NOMO-1 treated with DMSO at 0.1 percent for 48 hours (cell line): Measurements from ENCODE around the gene PCDHA7.
"Not testable (repeated sequence)": the region's sequence is repeated elsewhere in the genome, so short reads cannot be mapped to it uniquely, and the experiment has no call there.

Experiments
- DNase-seq: peaks from one replicate; lab custom pipeline; 2025; ENCODE audit not compliant: unreplicated experiment; lab: John Stamatoyannopoulos, UW

PCDHA7 gene, protein sequence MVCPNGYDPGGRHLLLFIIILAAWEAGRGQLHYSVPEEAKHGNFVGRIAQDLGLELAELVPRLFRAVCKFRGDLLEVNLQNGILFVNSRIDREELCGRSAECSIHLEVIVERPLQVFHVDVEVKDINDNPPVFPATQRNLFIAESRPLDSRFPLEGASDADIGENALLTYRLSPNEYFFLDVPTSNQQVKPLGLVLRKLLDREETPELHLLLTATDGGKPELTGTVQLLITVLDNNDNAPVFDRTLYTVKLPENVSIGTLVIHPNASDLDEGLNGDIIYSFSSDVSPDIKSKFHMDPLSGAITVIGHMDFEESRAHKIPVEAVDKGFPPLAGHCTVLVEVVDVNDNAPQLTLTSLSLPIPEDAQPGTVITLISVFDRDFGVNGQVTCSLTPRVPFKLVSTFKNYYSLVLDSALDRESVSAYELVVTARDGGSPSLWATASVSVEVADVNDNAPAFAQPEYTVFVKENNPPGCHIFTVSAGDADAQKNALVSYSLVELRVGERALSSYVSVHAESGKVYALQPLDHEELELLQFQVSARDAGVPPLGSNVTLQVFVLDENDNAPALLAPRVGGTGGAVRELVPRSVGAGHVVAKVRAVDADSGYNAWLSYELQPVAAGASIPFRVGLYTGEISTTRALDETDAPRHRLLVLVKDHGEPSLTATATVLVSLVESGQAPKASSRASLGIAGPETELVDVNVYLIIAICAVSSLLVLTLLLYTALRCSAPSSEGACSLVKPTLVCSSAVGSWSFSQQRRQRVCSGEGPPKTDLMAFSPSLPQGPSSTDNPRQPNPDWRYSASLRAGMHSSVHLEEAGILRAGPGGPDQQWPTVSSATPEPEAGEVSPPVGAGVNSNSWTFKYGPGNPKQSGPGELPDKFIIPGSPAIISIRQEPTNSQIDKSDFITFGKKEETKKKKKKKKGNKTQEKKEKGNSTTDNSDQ

DNA sequence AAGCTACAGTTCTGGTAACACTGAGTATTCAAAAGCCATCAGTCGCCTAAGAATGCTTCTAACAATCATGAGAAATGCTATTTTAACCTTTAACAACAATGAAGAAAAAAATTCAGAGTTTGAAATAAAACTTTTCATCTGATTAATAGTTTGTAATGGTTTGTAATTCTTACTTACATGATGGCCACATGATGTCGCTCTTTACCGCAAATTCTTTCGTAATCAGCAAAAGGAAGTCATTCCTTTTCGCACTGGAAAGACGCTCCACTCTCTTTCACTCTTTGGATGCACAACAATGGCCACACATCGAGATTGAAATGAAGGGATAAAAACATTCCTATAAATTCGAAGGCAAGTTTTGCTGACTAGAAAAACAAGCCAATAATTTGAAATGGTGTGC is at the start of gene PCDHA7:
Gene PCDHA7, plus strand, starts transcription at position 277 of the 400 bp plus-strand sequence. Its CDS starts 115 bp downstream, at position 392.
- no peak for DNase-seq

GRCh38 chr5:140785905-140786686 is 48.0 kb upstream of the PCDHA7 start, which contains the start of gene PCDHA1:
Gene PCDHA1, plus strand, starts transcription at chr5:140786140.
- DNase-seq, result peak; percentile 59

- DNase-seq, result not testable (repeated sequence)
Observed at GRCh38 chr5:140787422-140787821, 46.6 kb upstream of the PCDHA7 start.

- not testable (repeated sequence) for DNase-seq
Observed at GRCh38 chr5:140787849-140788504, 46.1 kb upstream of the PCDHA7 start.

DNA sequence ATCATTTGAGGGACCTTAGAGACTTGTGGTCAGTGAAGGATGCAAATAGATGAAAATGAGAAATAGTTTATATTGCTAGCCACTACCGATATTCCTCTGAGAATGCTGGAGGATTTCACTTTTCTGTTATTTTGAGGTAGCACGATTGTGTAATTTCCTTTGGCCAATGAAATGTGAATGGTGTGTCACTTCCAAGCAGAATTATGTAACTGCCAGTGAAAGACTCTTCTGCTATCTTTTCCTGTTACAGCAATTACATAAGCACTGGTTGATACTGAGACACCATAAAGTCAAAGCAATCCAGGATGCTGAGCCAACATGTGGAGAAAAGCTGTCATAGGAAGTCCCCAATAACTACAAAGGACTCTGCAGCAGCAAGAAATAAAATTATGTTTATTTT is 43.0 kb upstream of the PCDHA7 start:
- DNase-seq, result peak; percentile 75

DNA sequence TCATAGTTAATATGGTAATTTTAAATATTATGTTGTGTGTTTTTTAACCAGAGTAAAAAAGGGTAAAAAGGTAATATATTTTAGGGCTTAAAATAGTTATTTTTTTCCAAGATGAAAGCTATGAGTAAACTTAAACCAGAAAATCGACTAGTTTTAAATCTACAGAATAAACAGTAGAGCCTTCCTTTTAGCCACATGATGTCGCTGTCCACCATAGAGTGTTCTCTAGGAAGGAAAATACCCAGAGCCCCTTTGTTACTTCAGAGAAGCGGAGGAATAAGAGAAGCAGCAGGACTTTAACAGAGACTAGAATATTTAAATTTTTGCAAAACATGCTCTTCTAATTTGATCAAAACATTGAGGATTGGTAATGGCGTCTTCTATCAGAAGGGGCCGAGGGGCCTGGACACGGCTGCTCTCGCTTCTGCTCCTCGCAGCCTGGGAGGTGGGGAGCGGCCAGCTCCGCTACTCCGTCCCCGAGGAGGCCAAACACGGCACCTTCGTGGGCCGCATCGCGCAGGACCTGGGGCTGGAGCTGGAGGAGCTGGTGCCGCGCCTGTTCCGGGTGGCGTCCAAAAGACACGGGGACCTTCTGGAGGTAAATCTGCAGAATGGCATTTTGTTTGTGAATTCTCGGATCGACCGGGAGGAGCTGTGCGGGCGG is 39.3 kb upstream of the PCDHA7 start, which contains the start of gene PCDHA2:
Gene PCDHA2, plus strand, starts transcription at position 258 of the 664 bp plus-strand sequence.
- no peak for DNase-seq

DNA sequence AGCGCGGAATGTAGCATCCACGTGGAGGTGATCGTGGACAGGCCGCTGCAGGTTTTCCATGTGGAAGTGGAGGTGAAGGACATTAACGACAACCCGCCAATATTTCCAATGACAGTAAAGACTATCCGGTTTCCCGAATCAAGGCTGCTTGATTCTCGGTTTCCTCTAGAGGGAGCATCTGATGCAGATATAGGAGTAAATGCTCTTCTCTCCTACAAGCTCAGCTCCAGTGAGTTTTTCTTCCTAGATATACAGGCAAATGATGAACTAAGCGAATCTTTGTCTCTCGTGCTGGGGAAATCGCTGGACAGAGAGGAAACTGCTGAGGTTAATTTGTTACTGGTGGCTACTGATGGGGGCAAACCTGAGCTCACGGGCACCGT is 38.8 kb upstream of the PCDHA7 start:
- no peak for DNase-seq

DNA sequence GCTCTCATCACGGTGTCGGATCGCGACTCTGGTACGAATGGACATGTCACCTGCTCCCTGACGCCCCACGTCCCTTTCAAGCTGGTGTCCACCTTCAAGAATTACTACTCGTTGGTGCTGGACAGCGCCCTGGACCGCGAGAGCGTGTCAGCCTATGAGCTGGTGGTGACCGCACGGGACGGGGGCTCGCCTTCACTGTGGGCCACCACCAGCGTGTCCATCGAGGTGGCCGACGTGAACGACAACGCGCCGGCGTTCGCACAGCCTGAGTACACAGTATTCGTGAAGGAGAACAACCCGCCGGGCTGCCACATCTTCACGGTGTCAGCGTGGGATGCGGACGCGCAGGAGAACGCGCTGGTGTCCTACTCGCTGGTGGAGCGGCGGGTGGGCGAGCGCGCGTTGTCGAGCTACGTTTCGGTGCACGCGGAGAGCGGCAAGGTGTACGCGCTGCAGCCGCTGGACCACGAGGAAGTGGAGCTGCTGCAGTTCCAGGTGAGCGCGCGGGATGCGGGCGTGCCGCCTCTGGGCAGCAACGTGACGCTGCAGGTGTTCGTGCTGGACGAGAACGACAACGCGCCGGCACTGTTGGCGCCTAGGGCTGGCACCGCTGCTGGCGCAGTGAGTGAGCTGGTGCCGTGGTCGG is 37.9 kb upstream of the PCDHA7 start:
- not testable (repeated sequence) for DNase-seq

GRCh38 chr5:140796718-140797095 is 37.4 kb upstream of the PCDHA7 start:
- DNase-seq, result no peak

- DNase-seq, result no peak
Observed at GRCh38 chr5:140800816-140801493, 33.1 kb upstream of the PCDHA7 start, which contains the start of gene PCDHA3. Gene PCDHA3, plus strand, starts transcription at chr5:140801057.

DNA sequence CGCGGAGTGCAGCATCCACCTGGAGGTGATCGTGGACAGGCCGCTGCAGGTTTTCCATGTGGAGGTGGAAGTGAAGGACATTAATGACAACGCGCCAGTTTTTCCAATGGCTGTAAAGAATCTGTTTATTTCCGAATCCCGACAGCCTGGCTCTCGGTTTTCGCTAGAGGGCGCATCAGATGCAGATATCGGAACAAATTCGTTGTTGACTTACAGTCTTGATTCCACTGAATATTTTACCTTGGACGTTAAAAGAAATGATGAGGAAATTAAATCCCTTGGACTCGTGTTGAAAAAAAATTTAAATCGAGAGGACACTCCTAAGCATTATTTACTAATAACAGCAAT is 32.6 kb upstream of the PCDHA7 start:
- DNase-seq, result no peak

DNA sequence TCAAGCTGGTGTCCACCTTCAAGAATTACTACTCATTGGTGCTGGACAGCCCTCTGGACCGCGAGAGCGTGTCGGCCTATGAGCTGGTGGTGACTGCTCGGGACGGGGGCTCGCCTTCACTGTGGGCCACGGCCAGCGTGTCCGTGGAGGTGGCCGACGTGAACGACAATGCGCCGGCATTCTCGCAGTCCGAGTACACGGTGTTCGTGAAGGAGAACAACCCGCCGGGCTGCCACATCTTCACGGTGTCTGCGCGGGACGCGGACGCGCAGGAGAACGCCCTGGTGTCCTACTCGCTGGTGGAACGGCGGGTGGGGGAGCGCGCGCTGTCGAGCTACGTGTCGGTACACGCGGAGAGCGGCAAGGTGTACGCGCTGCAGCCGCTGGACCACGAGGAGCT is 31.7 kb upstream of the PCDHA7 start:
- not testable (repeated sequence) for DNase-seq

DNA sequence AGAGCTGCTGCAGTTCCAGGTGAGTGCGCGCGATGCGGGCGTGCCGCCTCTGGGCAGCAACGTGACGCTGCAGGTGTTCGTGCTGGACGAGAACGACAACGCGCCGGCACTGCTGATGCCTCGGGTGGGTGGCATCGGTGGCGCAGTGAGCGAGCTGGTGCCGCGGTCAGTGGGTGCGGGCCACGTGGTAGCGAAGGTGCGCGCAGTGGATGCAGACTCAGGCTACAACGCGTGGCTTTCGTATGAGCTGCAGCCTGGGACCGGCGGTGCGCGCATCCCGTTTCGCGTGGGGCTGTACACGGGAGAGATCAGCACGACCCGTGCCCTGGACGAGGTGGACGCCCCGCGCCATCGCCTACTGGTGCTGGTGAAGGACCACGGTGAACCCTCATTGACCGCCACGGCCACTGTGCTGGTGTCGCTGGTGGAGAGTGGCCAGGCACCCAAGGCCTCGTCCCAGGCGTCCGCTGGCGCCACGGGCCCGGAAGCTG is 31.2 kb upstream of the PCDHA7 start:
- DNase-seq, result no peak

DNA sequence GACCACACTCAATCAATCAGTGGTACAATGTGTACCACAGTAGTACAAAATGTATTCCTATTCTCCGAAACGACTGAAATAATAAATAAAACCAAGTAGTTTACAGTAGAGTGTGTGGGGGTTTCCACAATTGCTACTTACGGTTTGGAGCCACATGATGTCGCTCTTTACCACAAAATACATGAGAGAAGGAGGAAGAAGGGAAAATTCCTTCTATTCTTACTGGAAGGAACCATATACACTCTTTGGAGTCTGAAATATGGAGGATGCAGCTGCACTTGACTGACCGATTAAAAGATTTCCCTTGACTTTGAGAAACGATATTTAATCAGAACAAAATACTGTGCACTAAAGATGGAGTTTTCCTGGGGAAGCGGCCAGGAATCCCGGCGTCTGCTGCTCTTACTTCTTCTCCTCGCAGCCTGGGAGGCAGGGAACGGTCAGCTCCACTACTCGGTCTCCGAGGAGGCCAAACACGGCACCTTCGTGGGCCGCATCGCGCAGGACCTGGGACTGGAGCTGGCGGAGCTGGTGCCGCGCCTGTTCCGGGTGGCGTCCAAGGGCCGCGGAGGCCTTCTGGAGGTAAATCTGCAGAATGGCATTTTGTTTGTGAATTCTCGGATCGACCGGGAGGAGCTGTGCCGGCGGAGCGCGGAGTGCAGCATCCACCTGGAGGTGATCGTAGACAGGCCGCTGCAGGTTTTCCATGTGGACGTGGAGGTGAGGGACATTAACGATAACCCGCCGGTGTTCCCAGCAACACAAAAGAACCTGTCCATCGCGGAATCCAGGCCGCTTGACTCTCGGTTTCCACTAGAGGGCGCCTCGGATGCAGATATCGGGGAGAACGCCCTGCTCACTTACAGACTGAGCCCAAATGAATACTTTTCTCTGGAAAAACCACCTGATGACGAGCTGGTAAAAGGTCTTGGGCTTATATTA is 27.0 kb upstream of the PCDHA7 start, which contains the start of gene PCDHA4:
Gene PCDHA4, plus strand, starts transcription at position 235 of the 942 bp plus-strand sequence.
- DNase-seq, result no peak

GRCh38 chr5:140808241-140808888 is 25.7 kb upstream of the PCDHA7 start:
- DNase-seq, result not testable (repeated sequence)

GRCh38 chr5:140808889-140809291 is 25.2 kb upstream of the PCDHA7 start:
- DNase-seq, result no peak
